ENCODE measurements around the gene NKIRAS2. TPM values are rescaled to one million over a fixed set of nuclear protein-coding genes. Genes with fewer than 3 reads are reported as not detected.

Gene NKIRAS2
- total and polyA plus RNA-seq, 2 experiments from 2014 or later: 31.3 to 52.9 TPM

DNA sequence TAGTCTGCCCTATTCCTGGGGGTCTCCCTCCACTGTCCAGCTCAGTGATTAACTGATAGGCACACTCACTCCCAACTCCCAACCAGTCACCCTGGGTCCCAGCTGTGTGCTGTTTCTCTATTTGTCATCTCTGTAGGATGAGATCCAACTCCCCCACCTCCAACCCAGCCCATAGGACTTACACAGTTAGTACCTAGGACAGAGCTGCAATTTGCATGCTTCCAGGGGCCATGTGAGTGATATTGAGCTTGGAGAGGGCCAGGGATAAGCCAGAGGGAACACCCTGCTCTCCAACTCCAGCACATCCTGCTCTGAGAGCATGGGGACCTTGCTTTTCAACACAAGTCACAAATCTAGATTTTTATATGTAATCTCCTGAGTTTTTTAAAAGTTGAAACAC, 21.7 kb downstream of the NKIRAS2 start:
- Histone ChIP-seq H2AFZ (no peak overlapping the region), H3K27ac (ENCODE audit: low read depth) (no peak overlapping the region), H3K79me2 (replicated peaks; ENCODE audit: insufficient read depth) (no peaks in the 10 kb centered on the region), H4K20me1 (replicated peaks; ENCODE audit: insufficient read depth) (no peaks in the 10 kb centered on the region), H3K4me3 (no peak overlapping the region), H3K9me2 (ENCODE audit: insufficient read depth) (no peaks in the 10 kb centered on the region), H3F3A (replicated peaks; ENCODE audit: low read depth) (no peaks in the 10 kb centered on the region), H3K4me1 (ENCODE audit: insufficient read depth) (no peaks in the 10 kb centered on the region), H3K27me3 (ENCODE audit: insufficient read depth) (no peaks in the 10 kb centered on the region), H3K36me3 (ENCODE audit: insufficient read depth) (no peaks in the 10 kb centered on the region), H3K4me2 (no peak overlapping the region)
- Mint-ChIP-seq H3K4me1 (peaks cover 13% of the 10 kb centered on the region), H3K27ac (no peak overlapping the region), H3K4me3 (no peak overlapping the region), H3K36me3 (ENCODE audit: low read depth) (no peaks in the 10 kb centered on the region; the same call in 2 of the 3 replicates), H3K27me3 (ENCODE audit: insufficient read depth, low read depth, poor library complexity) (peaks cover 2% of the 10 kb centered on the region), H3K9me3 (no peaks in the 10 kb centered on the region)
- DNase-seq (ENCODE audit: low spot score) (no peak), ATAC-seq (peak; percentile 9; the same call in 1 of the 3 replicates)
- TF ChIP-seq ETS1 (IDR thresholded peaks at IDR 0.05) (no peak), EZH2 (IDR thresholded peaks at IDR 0.05; ENCODE audit: low read depth, unreplicated experiment) (no peak), POLR2AphosphoS5 (IDR thresholded peaks at IDR 0.05; ENCODE audit: low read depth) (no peak), JUNB (IDR thresholded peaks at IDR 0.05; ENCODE audit: unreplicated experiment) (no peak), ZNF114 (CRISPR knock-in tag; IDR thresholded peaks at IDR 0.05) (no peak), ZNF331 (CRISPR knock-in tag; IDR thresholded peaks at IDR 0.05; ENCODE audit: low read depth) (no peak), EZH2phosphoT487 (IDR thresholded peaks at IDR 0.05; ENCODE audit: unreplicated experiment) (no peak), REST (IDR thresholded peaks at IDR 0.05; ENCODE audit: unreplicated experiment) (peak; percentile 42)

- H3K9me2 ChIP-seq (ENCODE audit: insufficient read depth): no peaks in the 10 kb centered on the region
- Mint-ChIP-seq H3K36me3 (ENCODE audit: low read depth) (no peaks in the 10 kb centered on the region; the same call in 2 of the 3 replicates), H3K4me3 (no peak overlapping the region), H3K27ac (no peak overlapping the region), H3K27me3 (ENCODE audit: insufficient read depth, low read depth, poor library complexity) (peaks cover 2% of the 10 kb centered on the region), H3K9me3 (no peaks in the 10 kb centered on the region), H3K4me1 (peaks cover 5% of the 10 kb centered on the region; the same call in 1 of the 3 replicates)
- no peak overlapping the region for H2AFZ ChIP-seq
- no peak overlapping the region for H3K4me2 ChIP-seq
- H3K79me2 ChIP-seq (replicated peaks; ENCODE audit: insufficient read depth): no peaks in the 10 kb centered on the region
- no peak overlapping the region for H3K27ac ChIP-seq (ENCODE audit: low read depth)
- no peaks in the 10 kb centered on the region for H3K4me1 ChIP-seq (ENCODE audit: insufficient read depth)
- H4K20me1 ChIP-seq (replicated peaks; ENCODE audit: insufficient read depth): no peaks in the 10 kb centered on the region
- ATAC-seq: no peak
- no peaks in the 10 kb centered on the region for H3K36me3 ChIP-seq (ENCODE audit: insufficient read depth)
- DNase-seq (ENCODE audit: low spot score): no peak
- no peaks in the 10 kb centered on the region for H3K27me3 ChIP-seq (ENCODE audit: insufficient read depth)
- no peak overlapping the region for H3K4me3 ChIP-seq
- no peaks in the 10 kb centered on the region for H3F3A ChIP-seq (replicated peaks; ENCODE audit: low read depth)
- TF ChIP-seq STAT1 (IDR thresholded peaks at IDR 0.05; ENCODE audit: unreplicated experiment): no peak
- TF ChIP-seq EZH2phosphoT487 (IDR thresholded peaks at IDR 0.05; ENCODE audit: unreplicated experiment): no peak
- TF ChIP-seq NANOG (IDR thresholded peaks at IDR 0.05; ENCODE audit: borderline replicate concordance): no peak
- no peak for TF ChIP-seq JUNB (IDR thresholded peaks at IDR 0.05; ENCODE audit: unreplicated experiment)
- TF ChIP-seq ZNF114 (CRISPR knock-in tag; IDR thresholded peaks at IDR 0.05): no peak
- no peak for TF ChIP-seq REST (IDR thresholded peaks at IDR 0.05; ENCODE audit: unreplicated experiment)
- no peak for TF ChIP-seq CREB1 (CRISPR knock-in tag; IDR thresholded peaks at IDR 0.05; ENCODE audit: low read depth)
- TF ChIP-seq POLR2AphosphoS5 (IDR thresholded peaks at IDR 0.05; ENCODE audit: low read depth): no peak
- TF ChIP-seq EZH2 (IDR thresholded peaks at IDR 0.05; ENCODE audit: low read depth, unreplicated experiment): no peak
- TF ChIP-seq, protein P1, sequence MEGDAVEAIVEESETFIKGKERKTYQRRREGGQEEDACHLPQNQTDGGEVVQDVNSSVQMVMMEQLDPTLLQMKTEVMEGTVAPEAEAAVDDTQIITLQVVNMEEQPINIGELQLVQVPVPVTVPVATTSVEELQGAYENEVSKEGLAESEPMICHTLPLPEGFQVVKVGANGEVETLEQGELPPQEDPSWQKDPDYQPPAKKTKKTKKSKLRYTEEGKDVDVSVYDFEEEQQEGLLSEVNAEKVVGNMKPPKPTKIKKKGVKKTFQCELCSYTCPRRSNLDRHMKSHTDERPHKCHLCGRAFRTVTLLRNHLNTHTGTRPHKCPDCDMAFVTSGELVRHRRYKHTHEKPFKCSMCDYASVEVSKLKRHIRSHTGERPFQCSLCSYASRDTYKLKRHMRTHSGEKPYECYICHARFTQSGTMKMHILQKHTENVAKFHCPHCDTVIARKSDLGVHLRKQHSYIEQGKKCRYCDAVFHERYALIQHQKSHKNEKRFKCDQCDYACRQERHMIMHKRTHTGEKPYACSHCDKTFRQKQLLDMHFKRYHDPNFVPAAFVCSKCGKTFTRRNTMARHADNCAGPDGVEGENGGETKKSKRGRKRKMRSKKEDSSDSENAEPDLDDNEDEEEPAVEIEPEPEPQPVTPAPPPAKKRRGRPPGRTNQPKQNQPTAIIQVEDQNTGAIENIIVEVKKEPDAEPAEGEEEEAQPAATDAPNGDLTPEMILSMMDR (conservative IDR thresholded peaks at IDR 0.05; ENCODE audit: low read depth in 2 of 2): no peak
Measured at GRCh38 chr17:42042598-42043319, 22.9 kb downstream of the NKIRAS2 start.

Measured in GM23338 (cell line).